ENCODE results near the gene GFPT2.

DNA sequence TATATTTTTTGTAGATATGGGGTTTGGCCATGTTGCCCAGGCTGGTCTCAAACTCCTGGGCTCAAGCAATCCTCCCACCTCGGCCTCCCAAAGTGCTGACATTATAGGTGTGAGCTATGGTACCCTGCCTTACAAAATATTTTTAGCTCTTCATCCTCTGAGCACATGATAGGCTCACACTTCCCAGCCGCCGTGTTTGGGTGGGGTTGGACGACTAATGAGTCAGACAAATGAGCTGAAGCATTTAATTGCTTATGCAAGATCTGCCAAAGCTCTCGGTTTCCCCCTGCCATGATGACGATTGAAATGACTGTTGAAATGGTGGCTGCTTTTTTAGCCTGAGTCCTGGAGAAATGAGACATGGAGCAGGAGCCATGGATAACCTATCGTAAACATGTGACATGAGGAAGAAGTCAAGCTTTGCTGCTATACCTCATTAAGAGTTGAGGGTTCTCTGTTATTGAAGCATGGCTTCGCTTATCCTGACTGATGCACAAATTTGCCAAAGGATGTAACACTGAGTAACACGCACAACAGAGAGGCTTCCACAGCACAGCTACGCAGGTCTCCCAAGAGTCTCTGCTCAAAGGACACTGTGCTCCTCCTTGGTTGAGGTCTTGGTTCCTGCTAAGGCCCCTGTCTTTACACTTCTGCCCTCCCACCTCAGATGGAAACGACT lies 48.2 kb upstream of the GFPT2 start:
- TF ChIP-seq EZH2 (IDR thresholded peaks at IDR 0.05): no peak
- TF ChIP-seq POLR2AphosphoS5 (IDR thresholded peaks at IDR 0.05; ENCODE audit: borderline replicate concordance, low read depth, low read length): no peak

Data from SK-N-MC (cell line).